ENCODE results near the gene FOXA2. TPM values are rescaled to one million over a fixed set of nuclear protein-coding genes. Genes with fewer than 3 reads are reported as not detected.

Gene FOXA2
- total RNA-seq, 1 experiment from 2014 or later, result 14.4 TPM

- ChIA-PET POLR2A (ENCODE audit: unreplicated experiment) (no interaction called here), CTCF (no interaction called here)
- DNase-seq (no peak), ATAC-seq (no peak)
- H3K4me1 ChIP-seq (ENCODE audit: insufficient read depth, low read length), result peaks cover 21% of the 10 kb centered on the region
- H3K4me2 ChIP-seq (ENCODE audit: low read length), result peak overlapping the region; percentile 12; the same call in 1 of the 2 replicates
- H3K9me2 ChIP-seq (replicated peaks; ENCODE audit: low read length), result no peaks in the 10 kb centered on the region
- H3K79me2 ChIP-seq (ENCODE audit: low read length), result peaks cover 20% of the 10 kb centered on the region; the same call in 1 of the 2 replicates
- TF ChIP-seq EZH2phosphoT487 (IDR thresholded peaks at IDR 0.05; ENCODE audit: borderline replicate concordance, low read length), result no peak
- TF ChIP-seq, protein P1, sequence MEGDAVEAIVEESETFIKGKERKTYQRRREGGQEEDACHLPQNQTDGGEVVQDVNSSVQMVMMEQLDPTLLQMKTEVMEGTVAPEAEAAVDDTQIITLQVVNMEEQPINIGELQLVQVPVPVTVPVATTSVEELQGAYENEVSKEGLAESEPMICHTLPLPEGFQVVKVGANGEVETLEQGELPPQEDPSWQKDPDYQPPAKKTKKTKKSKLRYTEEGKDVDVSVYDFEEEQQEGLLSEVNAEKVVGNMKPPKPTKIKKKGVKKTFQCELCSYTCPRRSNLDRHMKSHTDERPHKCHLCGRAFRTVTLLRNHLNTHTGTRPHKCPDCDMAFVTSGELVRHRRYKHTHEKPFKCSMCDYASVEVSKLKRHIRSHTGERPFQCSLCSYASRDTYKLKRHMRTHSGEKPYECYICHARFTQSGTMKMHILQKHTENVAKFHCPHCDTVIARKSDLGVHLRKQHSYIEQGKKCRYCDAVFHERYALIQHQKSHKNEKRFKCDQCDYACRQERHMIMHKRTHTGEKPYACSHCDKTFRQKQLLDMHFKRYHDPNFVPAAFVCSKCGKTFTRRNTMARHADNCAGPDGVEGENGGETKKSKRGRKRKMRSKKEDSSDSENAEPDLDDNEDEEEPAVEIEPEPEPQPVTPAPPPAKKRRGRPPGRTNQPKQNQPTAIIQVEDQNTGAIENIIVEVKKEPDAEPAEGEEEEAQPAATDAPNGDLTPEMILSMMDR (conservative IDR thresholded peaks at IDR 0.05; ENCODE audit: low read depth, low read length), result no peak
- no peak overlapping the region for H3K4me3 ChIP-seq (ENCODE audit: low read length)
- BruUV-seq (replicated peaks), result TSS peak; percentile 2
- H4K20me1 ChIP-seq (ENCODE audit: low read length), result no peaks in the 10 kb centered on the region
- H3K27me3 ChIP-seq (ENCODE audit: low read length), result 0 out of 2 replicates have a peak, but pooled peaks cover 6% of the 10 kb centered on the region
- H3K27ac ChIP-seq (ENCODE audit: low read length), result peak overlapping the region; percentile 80
- H3K36me3 ChIP-seq (ENCODE audit: low read depth, low read length), result no peaks in the 10 kb centered on the region
- no peaks in the 10 kb centered on the region for H3K9me3 ChIP-seq (ENCODE audit: low read length)
- peak overlapping the region; percentile 53; the same call in 1 of the 2 replicates for H3K9ac ChIP-seq (ENCODE audit: low read length)
- H2AFZ ChIP-seq (ENCODE audit: low read length), result no peak overlapping the region
- no peaks in the 10 kb centered on the region for H3F3A ChIP-seq (ENCODE audit: low read length, unreplicated experiment)
- intact Hi-C loops (cut with micrococcal nuclease), result loop anchor here (5.0 kb wide), 1 partner anchor 124 kb away; no protein-coding TSS in a partner anchor
Observed at GRCh38 chr20:22576273-22576672, 8.1 kb downstream of the FOXA2 start.

GRCh38 chr20:22575737-22576136 is 8.6 kb downstream of the FOXA2 start:
- peaks cover 15% of the 10 kb centered on the region; the same call in 1 of the 2 replicates for H3K79me2 ChIP-seq (ENCODE audit: low read length)
- no peak overlapping the region for H3K4me3 ChIP-seq (ENCODE audit: low read length)
- BruUV-seq (replicated peaks), result no TSS peak
- H2AFZ ChIP-seq (ENCODE audit: low read length), result 0 out of 2 replicates have a peak overlapping the region, but pooled peaks have one; percentile 19
- peak overlapping the region; percentile 80 for H3K27ac ChIP-seq (ENCODE audit: low read length)
- H3K27me3 ChIP-seq (ENCODE audit: low read length), result 0 out of 2 replicates have a peak, but pooled peaks cover 6% of the 10 kb centered on the region
- H3F3A ChIP-seq (ENCODE audit: low read length, unreplicated experiment), result no peaks in the 10 kb centered on the region
- DNase-seq (no peak), ATAC-seq (no peak)
- H4K20me1 ChIP-seq (ENCODE audit: low read length), result no peaks in the 10 kb centered on the region
- intact Hi-C loops (cut with micrococcal nuclease), result loop anchor here (5.0 kb wide), 1 partner anchor 123 kb away; no protein-coding TSS in a partner anchor
- TF ChIP-seq EZH2 (IDR thresholded peaks at IDR 0.05; ENCODE audit: low read length, unreplicated experiment) (no peak), EZH2phosphoT487 (IDR thresholded peaks at IDR 0.05; ENCODE audit: borderline replicate concordance, low read length) (no peak)
- TF ChIP-seq, protein P1 (conservative IDR thresholded peaks at IDR 0.05; ENCODE audit: low read depth, low read length), result no peak
- peak overlapping the region; percentile 53 for H3K9ac ChIP-seq (ENCODE audit: low read length)
- no peaks in the 10 kb centered on the region for H3K9me2 ChIP-seq (replicated peaks; ENCODE audit: low read length)
- ChIA-PET POLR2A (ENCODE audit: unreplicated experiment) (no interaction called here), CTCF (interaction anchor here (0.9 kb wide), 1 partner anchor 123 kb away, joined by 7 read pairs; no protein-coding TSS in a partner anchor)
- peaks cover 21% of the 10 kb centered on the region for H3K4me1 ChIP-seq (ENCODE audit: insufficient read depth, low read length)
- peak overlapping the region; percentile 32 for H3K4me2 ChIP-seq (ENCODE audit: low read length)
- H3K9me3 ChIP-seq (ENCODE audit: low read length), result no peaks in the 10 kb centered on the region
- H3K36me3 ChIP-seq (ENCODE audit: low read depth, low read length), result no peaks in the 10 kb centered on the region

Data from PC-3 (cell line).